Keratinocyte (primary cell): ENCODE measurements around the gene FGFR3.

Experiments
- CTCF ChIP-seq, 3 experiments: IDR thresholded peaks in 1 of 3; conservative IDR thresholded peaks in 1 of 3; optimal IDR thresholded peaks in 1 of 3; 2 replicates in 2 of 3; 3 replicates in 1 of 3; pipeline versions ENCODE3 to v1.5.1; 2011; ENCODE audit warnings: low read length in 3 of 3, mild to moderate bottlenecking in 3 of 3, moderate library complexity in 2 of 3, control low read depth in 1 of 3, inconsistent platforms in 1 of 3; ENCODE audit not compliant: insufficient read depth in 2 of 3; ENCODE audit errors: extremely low read depth in 1 of 3
- EZH2 ChIP-seq: IDR thresholded peaks from one replicate; pipeline ENCODE4 v1.6.1; 2012; ENCODE audit warnings: inconsistent platforms, mild to moderate bottlenecking, low read length, moderate library complexity

- TF ChIP-seq CTCF (optimal IDR thresholded peaks at IDR 0.05 in 1 of 3, IDR thresholded peaks at IDR 0.05 in 1 of 3, conservative IDR thresholded peaks at IDR 0.05 in 1 of 3; ENCODE audit: extremely low read depth in 1 of 3, insufficient read depth in 2 of 3, low read length in 3 of 3) (no peak), EZH2 (no peak)
These were observed 14.3 kb upstream of the FGFR3 start for GRCh38 chr4:1778642-1779392.
